ENCODE measurements around the gene KCNMA1.

Gene KCNMA1

GRCh38 chr10:77357611-77358310, 279.8 kb downstream of the KCNMA1 start:
- no peak overlapping the region for H3K4me3 ChIP-seq (ENCODE audit: control insufficient read depth, low read depth, low read length)
- TF ChIP-seq CTCF (IDR thresholded peaks at IDR 0.05; ENCODE audit: control insufficient read depth, insufficient read depth, low read depth, low read length, missing control alignments): no peak
- peak; percentile 29 for DNase-seq (ENCODE audit: low read depth)

- H3K4me3 ChIP-seq (ENCODE audit: control insufficient read depth, low read depth, low read length): no peak overlapping the region
- TF ChIP-seq CTCF (IDR thresholded peaks at IDR 0.05; ENCODE audit: control insufficient read depth, insufficient read depth, low read depth, low read length, missing control alignments): no peak
- no peak for DNase-seq (ENCODE audit: low read depth)
Observed at GRCh38 chr10:77357185-77357584, 280.4 kb downstream of the KCNMA1 start.

- DNase-seq (ENCODE audit: low read depth): peak; percentile 70
- no peak for TF ChIP-seq CTCF (IDR thresholded peaks at IDR 0.05; ENCODE audit: control insufficient read depth, insufficient read depth, low read depth, low read length, missing control alignments)
- H3K4me3 ChIP-seq (ENCODE audit: control insufficient read depth, low read depth, low read length): no peak overlapping the region
Observed at GRCh38 chr10:77355844-77356243, 281.8 kb downstream of the KCNMA1 start.

- DNase-seq (ENCODE audit: low read depth): no peak
- no peak overlapping the region for H3K4me3 ChIP-seq (ENCODE audit: control insufficient read depth, low read depth, low read length)
- TF ChIP-seq CTCF (IDR thresholded peaks at IDR 0.05; ENCODE audit: control insufficient read depth, insufficient read depth, low read depth, low read length, missing control alignments): no peak
Observed at GRCh38 chr10:77351386-77351785, 286.2 kb downstream of the KCNMA1 start.

- H3K4me3 ChIP-seq (ENCODE audit: control insufficient read depth, low read depth, low read length): no peak overlapping the region
- peak; percentile 91 for DNase-seq (ENCODE audit: low read depth)
- TF ChIP-seq CTCF (IDR thresholded peaks at IDR 0.05; ENCODE audit: control insufficient read depth, insufficient read depth, low read depth, low read length, missing control alignments): peak; percentile 27
Observed at GRCh38 chr10:77350711-77351119, 286.9 kb downstream of the KCNMA1 start.

- no peak for DNase-seq (ENCODE audit: low read depth)
- H3K4me3 ChIP-seq (ENCODE audit: control insufficient read depth, low read depth, low read length): no peak overlapping the region
- no peak for TF ChIP-seq CTCF (IDR thresholded peaks at IDR 0.05; ENCODE audit: control insufficient read depth, insufficient read depth, low read depth, low read length, missing control alignments)
Observed at GRCh38 chr10:77350134-77350533, 287.5 kb downstream of the KCNMA1 start.
